Measurements from ENCODE around the gene HMGN1.

HMGN1 gene

DNA sequence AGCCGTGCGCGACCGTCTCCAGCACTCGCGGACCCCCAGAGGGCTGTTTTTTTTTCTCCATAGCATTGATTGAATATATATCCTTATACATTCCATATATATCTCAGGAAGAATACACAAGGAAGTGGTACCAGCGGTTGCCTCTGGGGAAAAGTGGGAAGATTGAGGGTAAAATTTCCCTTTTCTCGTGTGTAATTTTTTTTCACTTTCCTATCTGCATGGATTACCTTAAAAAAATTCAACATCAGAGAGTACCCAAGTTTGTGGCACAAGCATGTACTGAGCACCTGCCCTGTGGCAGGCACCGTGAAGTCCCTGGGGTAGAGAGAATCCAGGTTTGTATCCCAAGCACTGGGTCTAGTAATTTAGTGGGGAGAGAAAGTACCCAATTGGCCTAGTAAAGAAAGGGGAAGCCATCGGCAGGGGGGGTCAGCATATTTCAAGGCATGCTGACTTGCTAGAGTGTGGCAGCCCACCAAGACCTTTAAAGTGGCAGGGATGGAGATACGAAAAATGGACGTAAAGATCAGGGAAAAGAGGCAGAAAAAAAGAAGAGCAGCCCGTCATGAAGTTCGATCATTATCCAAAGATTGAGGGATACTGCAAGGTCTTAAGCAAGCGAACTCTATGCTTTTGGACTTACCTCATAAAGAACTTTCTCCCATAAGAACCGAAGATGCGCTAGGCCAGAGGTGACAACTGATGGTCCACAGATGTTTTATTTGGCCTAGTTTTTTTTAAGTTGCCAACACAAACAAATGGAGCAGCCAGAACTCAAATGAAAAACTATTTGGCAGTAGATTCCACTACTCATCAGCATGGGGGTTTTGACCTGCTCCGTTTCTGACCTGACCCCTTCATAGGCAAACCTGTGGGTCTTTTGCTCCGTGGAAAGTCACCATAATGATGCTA is 1.5 kb upstream of the HMGN1 start:
- peak overlapping the region; percentile 67 for H3K4me3 ChIP-seq (ENCODE audit: low read depth, low read length)
- no peak for DNase-seq (ENCODE audit: low read depth)
- TF ChIP-seq, protein P1, sequence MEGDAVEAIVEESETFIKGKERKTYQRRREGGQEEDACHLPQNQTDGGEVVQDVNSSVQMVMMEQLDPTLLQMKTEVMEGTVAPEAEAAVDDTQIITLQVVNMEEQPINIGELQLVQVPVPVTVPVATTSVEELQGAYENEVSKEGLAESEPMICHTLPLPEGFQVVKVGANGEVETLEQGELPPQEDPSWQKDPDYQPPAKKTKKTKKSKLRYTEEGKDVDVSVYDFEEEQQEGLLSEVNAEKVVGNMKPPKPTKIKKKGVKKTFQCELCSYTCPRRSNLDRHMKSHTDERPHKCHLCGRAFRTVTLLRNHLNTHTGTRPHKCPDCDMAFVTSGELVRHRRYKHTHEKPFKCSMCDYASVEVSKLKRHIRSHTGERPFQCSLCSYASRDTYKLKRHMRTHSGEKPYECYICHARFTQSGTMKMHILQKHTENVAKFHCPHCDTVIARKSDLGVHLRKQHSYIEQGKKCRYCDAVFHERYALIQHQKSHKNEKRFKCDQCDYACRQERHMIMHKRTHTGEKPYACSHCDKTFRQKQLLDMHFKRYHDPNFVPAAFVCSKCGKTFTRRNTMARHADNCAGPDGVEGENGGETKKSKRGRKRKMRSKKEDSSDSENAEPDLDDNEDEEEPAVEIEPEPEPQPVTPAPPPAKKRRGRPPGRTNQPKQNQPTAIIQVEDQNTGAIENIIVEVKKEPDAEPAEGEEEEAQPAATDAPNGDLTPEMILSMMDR (conservative IDR thresholded peaks at IDR 0.05; ENCODE audit: low read depth, low read length) = no peak

DNA sequence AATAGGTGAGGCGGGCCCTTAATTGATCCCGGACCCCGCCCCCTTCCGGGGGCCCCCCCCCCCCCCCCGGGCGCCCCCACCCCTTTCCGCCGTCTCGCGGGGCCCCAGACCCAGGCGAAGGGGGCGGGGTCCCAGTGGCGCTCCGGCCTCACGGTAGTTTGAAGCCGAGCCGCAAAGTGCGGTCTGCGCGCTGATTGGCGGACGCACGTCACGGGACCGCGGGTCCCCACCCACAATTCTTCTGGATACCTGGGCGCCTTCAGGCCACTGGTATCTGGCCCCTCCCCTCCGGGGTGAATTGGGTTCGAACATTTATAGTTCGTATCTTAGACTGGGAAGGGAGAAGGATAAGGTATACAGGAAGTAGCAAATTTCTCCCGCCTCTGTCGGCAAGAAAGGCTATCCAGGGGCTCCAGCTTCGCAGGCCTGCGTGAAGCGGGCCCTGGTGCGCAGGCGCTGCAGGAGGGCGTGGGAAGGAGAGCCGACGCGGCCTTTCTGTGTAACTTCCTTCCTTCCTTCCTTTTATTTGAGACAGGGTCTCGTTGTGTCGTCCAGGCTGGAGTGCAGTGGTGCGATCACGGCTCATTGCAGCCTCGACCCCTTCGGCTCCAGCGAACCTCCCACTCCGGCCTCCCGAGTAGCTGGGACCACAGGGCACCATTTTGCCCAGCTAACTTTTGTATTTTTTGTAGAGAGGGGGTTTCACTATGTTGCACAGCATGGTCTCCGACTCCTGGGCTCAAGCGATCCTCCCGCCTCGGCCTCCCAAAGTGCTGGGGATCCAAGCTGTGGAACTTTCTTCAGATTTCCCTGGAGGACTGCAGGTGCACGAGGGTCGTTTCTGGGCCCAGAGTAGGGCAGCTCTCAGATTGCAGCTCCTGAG is 564 bp upstream of the HMGN1 start:
- H3K4me3 ChIP-seq (ENCODE audit: low read depth, low read length) = peak overlapping the region; percentile 67
- DNase-seq (ENCODE audit: low read depth) = peak; percentile 97
- TF ChIP-seq, protein P1 (conservative IDR thresholded peaks at IDR 0.05; ENCODE audit: low read depth, low read length) = no peak

DNA sequence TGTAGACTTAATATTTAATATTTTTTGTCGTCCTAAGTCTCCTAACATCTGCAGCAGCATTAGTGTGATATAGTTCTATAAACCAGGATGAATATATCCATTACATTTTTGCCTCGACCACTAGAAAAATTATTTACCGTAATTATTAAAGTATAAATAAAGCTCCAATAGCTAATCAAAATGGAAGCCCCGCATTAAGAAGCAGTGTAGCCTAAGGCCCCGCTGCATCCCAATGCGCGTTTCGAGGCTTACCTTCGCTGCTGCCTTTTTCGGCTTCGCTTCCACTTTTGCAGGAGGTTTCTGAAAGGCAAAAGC is 891 bp downstream of the HMGN1 start:
- no peak for DNase-seq (ENCODE audit: low read depth)
- TF ChIP-seq, protein P1 (conservative IDR thresholded peaks at IDR 0.05; ENCODE audit: low read depth, low read length) = no peak
- peak overlapping the region; percentile 88 for H3K4me3 ChIP-seq (ENCODE audit: low read depth, low read length)

DNA sequence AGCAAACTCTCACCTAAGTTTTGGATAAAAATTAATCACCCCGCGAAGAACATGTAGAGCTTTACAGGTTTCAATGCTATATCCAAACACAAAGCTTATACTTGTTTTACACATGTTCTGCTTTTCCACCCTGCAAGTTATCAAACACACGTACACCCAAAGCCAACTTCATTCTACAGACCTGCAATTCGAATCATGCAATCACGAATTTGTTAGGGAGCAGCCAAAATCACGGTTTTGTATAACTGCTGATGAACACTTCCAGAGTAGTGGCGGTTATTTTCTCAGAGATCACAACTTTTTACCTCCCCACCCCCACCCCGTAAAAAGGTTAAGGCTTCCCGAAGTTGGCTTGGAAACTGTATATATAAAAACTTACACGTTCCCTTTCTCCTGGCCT is 1.4 kb downstream of the HMGN1 start:
- no peak for DNase-seq (ENCODE audit: low read depth)
- peak overlapping the region; percentile 88 for H3K4me3 ChIP-seq (ENCODE audit: low read depth, low read length)
- TF ChIP-seq, protein P1 (conservative IDR thresholded peaks at IDR 0.05; ENCODE audit: low read depth, low read length) = no peak

DNA sequence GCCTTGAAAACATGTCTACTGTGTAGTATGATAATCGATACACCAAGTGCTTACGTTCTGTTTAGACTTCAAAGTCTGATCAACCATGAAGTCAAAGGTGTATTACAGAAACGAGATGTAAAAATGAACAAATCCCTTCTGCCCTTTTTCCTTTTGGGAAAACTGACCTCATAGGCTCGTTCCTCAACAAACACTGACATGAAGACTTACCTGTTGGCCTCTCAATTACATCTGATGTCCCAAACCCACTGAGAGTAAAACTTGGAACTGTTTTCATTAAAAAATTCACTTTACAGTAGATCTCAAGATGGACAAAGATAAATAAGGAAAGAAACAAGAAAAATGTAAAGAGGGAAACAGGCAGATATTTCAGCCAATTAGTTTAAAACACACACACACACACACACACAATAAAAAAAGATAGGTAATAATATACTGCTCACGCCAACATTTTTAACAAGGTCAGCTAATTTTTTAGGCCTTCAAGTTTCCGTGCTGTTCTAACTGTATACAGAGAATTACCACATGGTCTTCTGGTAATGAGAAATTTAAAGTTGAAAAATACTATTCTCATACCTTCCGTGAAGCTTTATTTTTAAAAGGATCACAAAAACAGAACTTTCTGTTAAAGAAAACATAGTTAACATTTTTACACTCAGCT is 2.1 kb downstream of the HMGN1 start:
- peak overlapping the region; percentile 88 for H3K4me3 ChIP-seq (ENCODE audit: low read depth, low read length)
- DNase-seq (ENCODE audit: low read depth) = no peak
- TF ChIP-seq, protein P1 (conservative IDR thresholded peaks at IDR 0.05; ENCODE audit: low read depth, low read length) = no peak

DNA sequence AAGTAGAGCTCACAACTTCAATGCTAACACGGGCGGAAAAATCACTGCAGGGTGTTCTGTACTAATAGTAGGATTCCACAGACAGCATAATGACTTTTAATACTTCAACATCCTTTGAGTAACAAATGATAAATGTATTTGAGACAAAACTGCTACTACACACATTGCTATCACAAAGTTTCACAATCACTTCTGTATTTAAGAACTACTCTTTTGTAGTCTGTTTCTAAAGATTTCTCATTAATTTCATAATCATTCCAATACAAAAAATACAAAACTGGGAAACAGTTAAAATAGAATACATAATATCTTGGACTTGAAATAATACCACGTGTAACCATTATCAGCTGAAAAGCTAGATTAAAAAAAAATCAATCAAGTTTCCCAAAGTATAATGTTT is 2.7 kb downstream of the HMGN1 start:
- DNase-seq (ENCODE audit: low read depth) = no peak
- H3K4me3 ChIP-seq (ENCODE audit: low read depth, low read length) = peak overlapping the region; percentile 88
- TF ChIP-seq, protein P1 (conservative IDR thresholded peaks at IDR 0.05; ENCODE audit: low read depth, low read length) = no peak
